HFF-Myc (cell line): Measurements from ENCODE around the gene SUSD4.

ENCODE experiments used
- DNase-seq: peaks from one replicate; pipeline ENCODE4 v3.0.0-alpha.2; 2011; ENCODE audit warnings: low read depth; ENCODE audit errors: extremely low read depth
- H3K4me3 ChIP-seq: replicated peaks from 2 replicates; pipeline ENCODE4 v1.5.1; 2011; ENCODE audit warnings: low read depth, mild to moderate bottlenecking, control low read depth, low read length
- TF ChIP-seq, protein P1 (sequence below): IDR thresholded peaks from 2 replicates; pipeline ENCODE4 v1.5.1; 2012; ENCODE audit warnings: mild to moderate bottlenecking, low read depth, low read length, control low read depth; ENCODE audit errors: missing control alignments

Gene SUSD4

DNA sequence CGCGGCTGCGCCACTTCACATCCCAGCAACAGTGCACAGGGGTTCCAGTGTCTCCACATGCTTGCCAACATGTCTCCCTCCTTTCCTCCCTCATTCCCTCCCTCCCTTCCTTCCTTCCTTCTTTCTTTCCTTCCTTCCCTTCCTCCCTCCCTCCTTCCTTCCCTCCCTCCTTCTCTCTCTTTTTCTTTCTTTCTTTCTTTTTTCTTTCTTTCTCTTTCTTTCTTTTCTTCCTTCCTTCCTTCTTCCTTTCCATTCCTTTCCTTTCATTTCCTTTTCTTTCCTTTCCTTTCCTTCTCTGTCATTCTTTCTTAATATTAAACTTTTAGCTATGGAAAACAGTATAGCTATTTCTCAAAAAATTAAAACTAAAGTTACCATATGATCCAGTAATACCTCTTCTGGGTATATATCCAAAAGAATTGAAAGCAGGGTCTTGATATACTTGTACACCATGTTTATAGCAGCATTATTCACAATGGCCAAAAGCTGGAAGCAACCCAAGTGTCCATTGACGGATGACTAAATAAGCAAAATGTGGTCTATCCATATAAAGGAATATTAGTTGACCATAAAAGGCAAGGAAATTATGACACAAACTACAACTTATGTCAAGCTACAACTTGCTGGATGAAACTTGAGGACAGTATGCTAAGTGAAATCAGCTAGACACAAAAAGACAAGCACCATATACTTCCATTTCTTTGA is 165.9 kb downstream of the SUSD4 start:
- TF ChIP-seq, protein P1, sequence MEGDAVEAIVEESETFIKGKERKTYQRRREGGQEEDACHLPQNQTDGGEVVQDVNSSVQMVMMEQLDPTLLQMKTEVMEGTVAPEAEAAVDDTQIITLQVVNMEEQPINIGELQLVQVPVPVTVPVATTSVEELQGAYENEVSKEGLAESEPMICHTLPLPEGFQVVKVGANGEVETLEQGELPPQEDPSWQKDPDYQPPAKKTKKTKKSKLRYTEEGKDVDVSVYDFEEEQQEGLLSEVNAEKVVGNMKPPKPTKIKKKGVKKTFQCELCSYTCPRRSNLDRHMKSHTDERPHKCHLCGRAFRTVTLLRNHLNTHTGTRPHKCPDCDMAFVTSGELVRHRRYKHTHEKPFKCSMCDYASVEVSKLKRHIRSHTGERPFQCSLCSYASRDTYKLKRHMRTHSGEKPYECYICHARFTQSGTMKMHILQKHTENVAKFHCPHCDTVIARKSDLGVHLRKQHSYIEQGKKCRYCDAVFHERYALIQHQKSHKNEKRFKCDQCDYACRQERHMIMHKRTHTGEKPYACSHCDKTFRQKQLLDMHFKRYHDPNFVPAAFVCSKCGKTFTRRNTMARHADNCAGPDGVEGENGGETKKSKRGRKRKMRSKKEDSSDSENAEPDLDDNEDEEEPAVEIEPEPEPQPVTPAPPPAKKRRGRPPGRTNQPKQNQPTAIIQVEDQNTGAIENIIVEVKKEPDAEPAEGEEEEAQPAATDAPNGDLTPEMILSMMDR, result no peak
- no peak for DNase-seq
- no peak overlapping the region for H3K4me3 ChIP-seq

GRCh38 chr1:223189903-223190724 is 173.9 kb downstream of the SUSD4 start:
- TF ChIP-seq, protein P1, result no peak
- DNase-seq, result no peak
- no peak overlapping the region for H3K4me3 ChIP-seq

- no peak for DNase-seq
- no peak overlapping the region for H3K4me3 ChIP-seq
- TF ChIP-seq, protein P1, result no peak
These were observed 174.5 kb downstream of the SUSD4 start for GRCh38 chr1:223189525-223189902.

GRCh38 chr1:223188618-223189356 is 175.2 kb downstream of the SUSD4 start:
- DNase-seq, result no peak
- TF ChIP-seq, protein P1, result no peak
- no peak overlapping the region for H3K4me3 ChIP-seq

- TF ChIP-seq, protein P1, result no peak
- DNase-seq, result no peak
- H3K4me3 ChIP-seq, result no peak overlapping the region
These were observed 177.2 kb downstream of the SUSD4 start for GRCh38 chr1:223186800-223187199.

DNA sequence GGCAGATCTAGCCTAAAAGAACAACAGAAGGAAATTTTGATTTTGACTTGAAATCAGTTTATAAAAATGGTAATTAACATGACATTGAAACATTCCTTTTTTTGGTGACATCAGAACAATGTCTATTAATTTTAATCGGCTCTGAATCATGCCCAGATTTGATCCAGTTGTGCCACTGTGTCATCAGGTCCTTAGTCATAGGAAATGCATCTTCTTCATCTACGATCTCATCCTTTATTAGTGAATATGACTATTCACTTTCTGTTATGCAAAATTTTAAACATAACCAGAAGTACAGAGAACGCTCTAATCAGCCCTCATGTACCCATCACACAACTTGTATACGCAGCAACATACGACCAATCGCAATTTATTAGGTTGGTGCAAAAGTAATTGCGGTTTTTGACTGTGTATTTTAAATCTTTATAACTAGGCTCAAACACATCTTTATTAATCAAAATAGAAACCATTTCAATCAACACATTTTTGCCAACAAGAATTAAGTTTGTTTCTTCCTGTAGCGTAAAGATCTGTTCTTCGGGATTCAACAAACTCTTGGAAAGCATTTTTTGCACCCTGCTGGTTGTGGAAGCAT is 180.6 kb downstream of the SUSD4 start:
- DNase-seq, result no peak
- H3K4me3 ChIP-seq, result no peak overlapping the region
- TF ChIP-seq, protein P1, result no peak
